ENCODE results near the gene PCDHA9.
"Not testable (repeated sequence)": the region's sequence is repeated elsewhere in the genome, so short reads cannot be mapped to it uniquely, and the experiment has no call there.

Gene PCDHA9

DNA sequence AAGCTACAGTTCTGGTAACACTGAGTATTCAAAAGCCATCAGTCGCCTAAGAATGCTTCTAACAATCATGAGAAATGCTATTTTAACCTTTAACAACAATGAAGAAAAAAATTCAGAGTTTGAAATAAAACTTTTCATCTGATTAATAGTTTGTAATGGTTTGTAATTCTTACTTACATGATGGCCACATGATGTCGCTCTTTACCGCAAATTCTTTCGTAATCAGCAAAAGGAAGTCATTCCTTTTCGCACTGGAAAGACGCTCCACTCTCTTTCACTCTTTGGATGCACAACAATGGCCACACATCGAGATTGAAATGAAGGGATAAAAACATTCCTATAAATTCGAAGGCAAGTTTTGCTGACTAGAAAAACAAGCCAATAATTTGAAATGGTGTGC is 14.2 kb upstream of the PCDHA9 start, which contains the start of gene PCDHA7:
Gene PCDHA7 (plus strand): TSS at position 277 of the 400 bp plus-strand sequence. CDS start 115 bp downstream, at position 392.
- no peak within 1 kb of the TSS for H3K4me3 ChIP-seq (ENCODE audit: low read length)

DNA sequence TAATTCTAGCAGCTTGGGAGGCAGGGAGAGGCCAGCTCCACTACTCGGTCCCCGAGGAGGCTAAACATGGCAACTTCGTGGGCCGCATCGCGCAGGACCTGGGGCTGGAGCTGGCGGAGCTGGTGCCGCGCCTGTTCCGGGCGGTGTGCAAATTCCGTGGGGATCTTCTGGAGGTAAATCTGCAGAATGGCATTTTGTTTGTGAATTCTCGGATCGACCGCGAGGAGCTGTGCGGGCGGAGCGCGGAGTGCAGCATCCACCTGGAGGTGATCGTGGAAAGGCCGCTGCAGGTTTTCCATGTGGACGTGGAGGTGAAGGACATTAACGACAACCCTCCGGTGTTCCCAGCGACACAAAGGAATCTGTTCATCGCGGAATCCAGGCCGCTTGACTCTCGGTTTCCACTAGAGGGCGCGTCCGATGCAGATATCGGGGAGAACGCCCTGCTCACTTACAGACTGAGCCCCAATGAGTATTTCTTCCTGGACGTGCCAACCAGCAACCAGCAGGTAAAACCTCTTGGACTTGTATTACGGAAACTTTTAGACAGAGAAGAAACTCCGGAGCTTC is 13.7 kb upstream of the PCDHA9 start:
- not testable (repeated sequence) for DNase-seq (ENCODE audit: low read depth); H3K4me3 ChIP-seq (ENCODE audit: low read length)

More for the DNA sequence above, 14.2 kb upstream of the PCDHA9 start, which contains the start of gene PCDHA7:
- DNase-seq (ENCODE audit: low read depth) = peak; percentile 13
- TF ChIP-seq, protein P1, sequence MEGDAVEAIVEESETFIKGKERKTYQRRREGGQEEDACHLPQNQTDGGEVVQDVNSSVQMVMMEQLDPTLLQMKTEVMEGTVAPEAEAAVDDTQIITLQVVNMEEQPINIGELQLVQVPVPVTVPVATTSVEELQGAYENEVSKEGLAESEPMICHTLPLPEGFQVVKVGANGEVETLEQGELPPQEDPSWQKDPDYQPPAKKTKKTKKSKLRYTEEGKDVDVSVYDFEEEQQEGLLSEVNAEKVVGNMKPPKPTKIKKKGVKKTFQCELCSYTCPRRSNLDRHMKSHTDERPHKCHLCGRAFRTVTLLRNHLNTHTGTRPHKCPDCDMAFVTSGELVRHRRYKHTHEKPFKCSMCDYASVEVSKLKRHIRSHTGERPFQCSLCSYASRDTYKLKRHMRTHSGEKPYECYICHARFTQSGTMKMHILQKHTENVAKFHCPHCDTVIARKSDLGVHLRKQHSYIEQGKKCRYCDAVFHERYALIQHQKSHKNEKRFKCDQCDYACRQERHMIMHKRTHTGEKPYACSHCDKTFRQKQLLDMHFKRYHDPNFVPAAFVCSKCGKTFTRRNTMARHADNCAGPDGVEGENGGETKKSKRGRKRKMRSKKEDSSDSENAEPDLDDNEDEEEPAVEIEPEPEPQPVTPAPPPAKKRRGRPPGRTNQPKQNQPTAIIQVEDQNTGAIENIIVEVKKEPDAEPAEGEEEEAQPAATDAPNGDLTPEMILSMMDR (IDR thresholded peaks at IDR 0.05; ENCODE audit: insufficient read depth, low read depth, low read length, missing control alignments) = no peak

DNA sequence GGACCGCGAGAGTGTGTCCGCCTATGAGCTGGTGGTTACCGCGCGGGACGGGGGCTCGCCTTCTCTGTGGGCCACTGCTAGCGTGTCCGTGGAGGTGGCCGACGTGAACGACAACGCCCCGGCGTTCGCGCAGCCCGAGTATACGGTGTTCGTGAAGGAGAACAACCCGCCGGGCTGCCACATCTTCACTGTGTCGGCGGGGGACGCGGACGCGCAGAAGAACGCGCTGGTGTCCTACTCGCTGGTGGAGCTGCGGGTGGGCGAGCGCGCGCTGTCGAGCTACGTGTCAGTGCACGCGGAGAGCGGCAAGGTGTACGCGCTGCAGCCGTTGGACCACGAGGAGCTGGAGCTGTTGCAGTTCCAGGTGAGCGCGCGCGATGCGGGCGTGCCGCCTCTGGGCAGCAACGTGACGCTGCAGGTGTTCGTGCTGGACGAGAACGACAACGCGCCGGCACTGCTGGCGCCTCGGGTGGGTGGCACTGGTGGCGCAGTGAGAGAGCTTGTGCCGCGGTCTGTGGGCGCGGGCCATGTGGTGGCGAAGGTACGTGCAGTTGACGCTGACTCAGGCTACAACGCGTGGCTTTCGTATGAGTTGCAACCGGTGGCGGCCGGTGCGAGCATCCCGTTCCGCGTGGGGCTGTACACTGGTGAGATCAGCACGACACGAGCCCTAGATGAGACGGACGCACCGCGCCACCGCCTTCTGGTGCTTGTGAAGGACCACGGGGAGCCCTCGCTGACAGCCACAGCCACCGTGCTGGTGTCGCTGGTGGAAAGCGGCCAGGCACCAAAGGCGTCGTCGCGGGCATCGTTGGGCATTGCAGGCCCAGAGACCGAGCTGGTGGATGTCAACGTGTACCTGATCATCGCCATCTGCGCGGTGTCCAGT is 12.3 kb upstream of the PCDHA9 start:
- TF ChIP-seq, protein P1 (IDR thresholded peaks at IDR 0.05; ENCODE audit: insufficient read depth, low read depth, low read length, missing control alignments) = no peak
- no peak overlapping the region for H3K4me3 ChIP-seq (ENCODE audit: low read length)
- no peak for DNase-seq (ENCODE audit: low read depth)

DNA sequence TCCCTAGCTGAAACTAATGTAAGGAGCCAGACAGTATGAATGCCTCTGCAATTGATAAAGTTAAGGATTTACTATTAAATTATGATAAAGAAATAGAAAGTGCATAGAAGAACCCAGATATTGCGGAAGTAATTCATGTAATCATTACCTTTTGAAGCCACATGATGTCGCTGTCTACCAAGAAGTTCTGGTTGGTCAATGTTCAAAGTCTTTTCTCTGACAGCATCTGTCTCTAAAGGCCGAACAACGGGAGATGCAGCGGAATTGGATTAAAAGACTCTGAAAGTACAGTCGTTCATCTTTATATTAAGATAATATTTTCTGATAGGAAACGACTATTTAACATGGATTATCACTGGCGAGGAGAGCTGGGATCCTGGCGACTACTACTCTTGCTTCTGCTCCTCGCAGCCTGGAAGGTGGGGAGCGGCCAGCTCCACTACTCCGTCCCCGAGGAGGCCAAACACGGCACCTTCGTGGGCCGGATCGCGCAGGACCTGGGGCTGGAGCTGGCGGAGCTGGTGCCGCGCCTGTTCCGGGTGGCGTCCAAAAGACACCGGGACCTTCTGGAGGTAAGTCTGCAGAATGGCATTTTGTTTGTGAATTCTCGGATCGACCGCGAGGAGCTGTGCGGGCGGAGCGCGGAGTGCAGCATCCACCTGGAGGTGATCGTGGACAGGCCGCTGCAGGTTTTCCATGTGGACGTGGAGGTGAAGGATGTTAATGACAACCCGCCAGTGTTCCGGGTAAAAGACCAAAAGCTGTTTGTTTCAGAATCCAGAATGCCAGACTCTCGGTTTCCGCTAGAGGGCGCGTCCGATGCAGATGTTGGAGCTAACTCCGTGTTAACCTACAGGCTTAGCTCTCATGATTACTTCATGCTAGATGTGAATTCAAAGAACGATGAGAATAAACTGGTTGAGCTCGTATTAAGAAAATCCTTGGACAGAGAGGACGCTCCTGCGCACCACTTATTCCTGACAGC is 6.9 kb upstream of the PCDHA9 start, which contains the start of gene PCDHA8:
Gene PCDHA8 (plus strand): TSS at position 210 of the 985 bp plus-strand sequence. CDS start 135 bp downstream, at position 345.
- TF ChIP-seq, protein P1 (IDR thresholded peaks at IDR 0.05; ENCODE audit: insufficient read depth, low read depth, low read length, missing control alignments) = no peak
- H3K4me3 ChIP-seq (ENCODE audit: low read length) = no peak within 1 kb of the TSS
- DNase-seq (ENCODE audit: low read depth) = no peak

DNA sequence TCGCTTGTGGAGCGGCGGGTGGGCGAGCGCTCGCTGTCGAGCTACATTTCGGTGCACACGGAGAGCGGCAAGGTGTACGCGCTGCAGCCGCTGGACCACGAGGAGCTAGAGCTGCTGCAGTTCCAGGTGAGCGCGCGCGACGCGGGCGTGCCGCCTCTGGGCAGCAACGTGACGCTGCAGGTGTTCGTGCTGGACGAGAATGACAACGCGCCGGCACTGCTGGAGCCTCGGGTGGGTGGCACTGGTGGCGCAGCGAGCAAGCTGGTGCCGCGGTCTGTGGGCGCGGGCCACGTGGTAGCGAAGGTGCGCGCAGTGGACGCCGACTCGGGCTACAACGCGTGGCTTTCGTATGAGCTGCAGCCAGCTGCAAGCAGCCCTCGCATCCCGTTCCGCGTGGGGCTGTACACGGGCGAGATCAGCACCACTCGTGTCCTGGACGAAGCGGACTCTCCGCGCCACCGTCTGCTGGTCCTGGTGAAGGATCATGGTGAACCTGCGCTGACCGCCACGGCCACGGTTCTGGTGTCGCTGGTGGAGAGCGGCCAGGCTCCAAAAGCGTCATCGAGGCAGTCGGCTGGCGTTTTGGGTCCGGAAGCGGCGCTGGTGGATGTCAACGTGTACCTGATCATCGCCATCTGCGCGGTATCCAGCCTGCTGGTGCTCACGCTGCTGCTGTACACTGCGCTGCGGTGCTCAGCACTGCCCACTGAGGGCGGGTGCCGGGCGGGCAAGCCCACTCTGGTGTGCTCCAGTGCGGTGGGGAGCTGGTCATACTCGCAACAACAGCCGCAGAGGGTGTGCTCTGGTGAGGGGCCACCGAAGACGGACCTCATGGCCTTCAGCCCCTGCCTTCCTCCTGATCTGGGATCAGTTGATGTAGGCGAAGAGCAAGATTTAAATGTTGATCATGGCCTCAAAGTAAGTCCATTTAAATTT is 5.1 kb upstream of the PCDHA9 start:
- no peak overlapping the region for H3K4me3 ChIP-seq (ENCODE audit: low read length)
- TF ChIP-seq, protein P1 (IDR thresholded peaks at IDR 0.05; ENCODE audit: insufficient read depth, low read depth, low read length, missing control alignments) = no peak
- DNase-seq (ENCODE audit: low read depth) = no peak

DNA sequence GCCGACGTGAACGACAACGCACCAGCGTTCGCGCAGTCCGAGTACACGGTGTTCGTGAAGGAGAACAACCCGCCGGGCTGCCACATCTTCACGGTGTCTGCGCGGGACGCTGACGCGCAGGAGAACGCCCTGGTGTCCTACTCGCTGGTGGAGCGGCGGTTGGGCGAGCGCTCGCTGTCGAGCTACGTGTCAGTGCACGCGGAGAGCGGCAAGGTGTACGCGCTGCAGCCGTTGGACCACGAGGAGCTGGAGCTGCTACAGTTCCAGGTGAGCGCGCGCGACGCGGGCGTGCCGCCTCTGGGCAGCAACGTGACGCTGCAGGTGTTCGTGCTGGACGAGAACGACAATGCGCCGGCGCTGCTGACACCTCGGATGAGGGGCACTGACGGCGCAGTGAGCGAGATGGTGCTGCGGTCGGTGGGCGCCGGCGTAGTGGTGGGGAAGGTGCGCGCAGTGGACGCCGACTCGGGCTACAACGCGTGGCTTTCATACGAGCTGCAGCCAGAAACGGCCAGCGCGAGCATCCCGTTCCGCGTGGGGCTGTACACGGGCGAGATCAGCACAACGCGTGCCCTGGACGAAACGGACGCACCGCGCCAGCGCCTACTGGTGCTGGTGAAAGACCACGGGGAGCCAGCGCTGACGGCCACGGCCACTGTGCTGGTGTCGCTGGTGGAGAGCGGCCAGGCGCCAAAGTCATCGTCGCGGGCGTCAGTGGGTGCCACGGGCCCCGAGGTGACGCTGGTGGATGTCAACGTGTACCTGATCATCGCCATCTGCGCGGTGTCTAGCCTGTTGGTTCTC is 1.9 kb downstream of the PCDHA9 start:
- not testable (repeated sequence) for DNase-seq (ENCODE audit: low read depth); H3K4me3 ChIP-seq (ENCODE audit: low read length)

Measured in epithelial cell of esophagus (primary cell).